HG02943 (cell line): Measurements from ENCODE around the gene CHCHD6.

Source experiments
- ATAC-seq: cut with Tn5 transposase; IDR thresholded peaks from one replicate; pipeline ENCODE4 v1.9.1; 2021; ENCODE audit warnings: mild to moderate bottlenecking, low read depth, moderate library complexity; ENCODE audit not compliant: unreplicated experiment

CHCHD6 gene, protein sequence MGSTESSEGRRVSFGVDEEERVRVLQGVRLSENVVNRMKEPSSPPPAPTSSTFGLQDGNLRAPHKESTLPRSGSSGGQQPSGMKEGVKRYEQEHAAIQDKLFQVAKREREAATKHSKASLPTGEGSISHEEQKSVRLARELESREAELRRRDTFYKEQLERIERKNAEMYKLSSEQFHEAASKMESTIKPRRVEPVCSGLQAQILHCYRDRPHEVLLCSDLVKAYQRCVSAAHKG

DNA sequence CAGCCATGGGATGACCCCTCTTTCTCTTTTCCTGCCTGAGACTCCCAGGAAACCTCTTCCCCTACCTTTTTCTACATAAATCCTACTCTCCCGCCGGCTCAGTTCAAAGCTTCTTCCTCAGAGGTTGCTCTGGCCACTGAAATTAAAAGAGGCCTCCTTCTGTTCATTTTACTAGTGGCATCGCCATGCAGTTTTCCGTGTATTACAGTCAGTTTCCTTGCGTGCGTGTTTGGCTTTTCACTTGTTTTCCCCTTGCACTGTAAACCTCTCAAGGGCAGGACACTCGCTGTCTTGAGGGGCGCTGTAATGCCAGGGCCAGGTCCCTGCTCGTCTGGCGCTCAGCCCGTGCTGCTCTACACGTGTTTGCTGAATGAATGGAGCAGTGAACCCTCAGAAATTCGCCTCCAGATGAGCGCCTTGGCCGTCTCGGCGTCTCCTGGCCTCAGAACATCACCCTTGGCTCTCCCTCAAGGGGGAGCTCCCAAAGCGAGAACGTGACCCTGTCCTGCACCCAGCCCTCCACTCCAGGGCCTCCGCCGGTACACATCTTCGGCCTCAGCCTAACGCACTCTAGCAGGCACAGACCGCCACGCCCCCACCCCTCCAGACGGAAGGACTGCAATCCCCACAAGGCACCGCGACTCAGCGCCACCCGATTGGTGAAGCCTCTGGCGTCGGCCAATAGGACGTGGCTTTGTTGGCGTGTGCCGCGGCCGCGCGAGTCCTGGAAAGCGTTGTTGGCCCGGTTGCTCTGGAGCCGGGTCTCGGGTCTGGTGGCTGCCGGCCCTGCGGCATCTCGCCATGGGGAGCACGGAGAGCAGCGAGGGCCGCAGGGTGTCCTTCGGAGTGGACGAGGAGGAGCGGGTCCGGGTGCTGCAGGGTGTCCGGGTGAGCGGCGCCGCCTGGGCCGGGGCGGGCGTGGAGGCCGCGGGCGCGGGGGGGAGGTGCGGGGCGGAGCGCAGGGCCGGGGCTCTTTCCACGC, at the start of gene CHCHD6:
TSS of gene CHCHD6 (plus strand) at position 729 of the 982 bp plus-strand sequence. CDS start at position 802, 73 bp downstream.
- peak; percentile 96 for ATAC-seq

DNA sequence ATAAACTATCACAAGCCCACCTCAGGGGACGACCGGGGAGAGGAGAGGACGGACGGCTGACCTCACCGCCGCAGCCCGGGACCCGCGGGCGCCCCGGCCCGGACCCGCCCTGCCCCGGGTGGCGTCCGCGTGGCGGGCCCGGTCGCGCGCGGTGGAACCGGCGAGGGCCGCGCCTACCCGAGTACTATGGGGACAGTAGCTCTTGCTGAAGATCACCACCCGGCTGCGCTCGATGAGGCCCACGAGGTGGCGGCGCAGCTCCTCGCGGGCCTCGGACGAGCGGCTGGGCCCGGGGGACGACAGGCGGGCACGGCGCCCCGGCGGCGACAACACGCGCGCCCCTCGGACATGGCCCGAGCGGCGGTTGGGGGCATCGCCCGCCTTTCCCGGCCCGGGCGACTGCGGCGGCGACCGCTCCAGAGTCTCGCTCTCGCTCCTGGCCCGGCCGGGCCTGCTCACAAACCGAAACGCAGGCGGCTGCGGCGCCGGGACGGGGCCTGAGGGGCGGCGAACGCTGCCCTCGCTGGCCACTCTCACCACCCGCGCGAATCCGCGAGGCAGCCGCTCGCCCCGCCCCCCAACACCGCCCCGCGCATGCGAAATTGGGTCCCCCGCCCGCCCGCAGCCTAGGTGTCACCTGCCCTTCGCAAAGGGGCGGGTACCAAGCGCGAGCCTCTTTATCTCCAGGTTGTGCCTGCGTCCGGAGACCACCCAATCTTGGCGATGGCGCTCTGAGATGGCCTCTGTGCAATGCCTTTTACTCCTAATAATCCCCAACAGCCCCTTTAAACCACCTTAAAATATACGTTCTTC, 49.3 kb upstream of the CHCHD6 start, which contains the start of gene TXNRD3:
TSS of gene TXNRD3 (minus strand) at position 554 of the 813 bp plus-strand sequence.
- ATAC-seq, result no peak

DNA sequence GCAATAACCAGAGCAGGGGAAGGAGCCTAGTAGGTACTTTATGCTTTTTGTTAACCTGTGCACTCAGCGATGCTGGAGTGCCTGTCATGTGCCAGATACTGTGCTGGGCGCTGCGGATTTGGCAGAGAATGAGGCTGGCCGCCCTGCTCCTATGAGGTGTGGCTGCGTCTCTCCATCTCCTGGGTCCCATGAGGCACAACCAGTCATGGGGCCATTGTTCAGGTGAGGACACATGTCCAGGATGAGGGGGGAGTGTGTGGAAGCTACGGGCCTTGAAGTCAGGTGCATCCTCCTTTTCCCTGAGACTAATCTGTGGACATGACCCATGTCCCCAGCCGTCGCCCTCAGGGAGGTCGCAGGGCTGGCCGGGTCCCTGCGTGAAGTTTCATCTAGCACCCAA, 48.2 kb upstream of the CHCHD6 start:
- no peak for ATAC-seq

DNA sequence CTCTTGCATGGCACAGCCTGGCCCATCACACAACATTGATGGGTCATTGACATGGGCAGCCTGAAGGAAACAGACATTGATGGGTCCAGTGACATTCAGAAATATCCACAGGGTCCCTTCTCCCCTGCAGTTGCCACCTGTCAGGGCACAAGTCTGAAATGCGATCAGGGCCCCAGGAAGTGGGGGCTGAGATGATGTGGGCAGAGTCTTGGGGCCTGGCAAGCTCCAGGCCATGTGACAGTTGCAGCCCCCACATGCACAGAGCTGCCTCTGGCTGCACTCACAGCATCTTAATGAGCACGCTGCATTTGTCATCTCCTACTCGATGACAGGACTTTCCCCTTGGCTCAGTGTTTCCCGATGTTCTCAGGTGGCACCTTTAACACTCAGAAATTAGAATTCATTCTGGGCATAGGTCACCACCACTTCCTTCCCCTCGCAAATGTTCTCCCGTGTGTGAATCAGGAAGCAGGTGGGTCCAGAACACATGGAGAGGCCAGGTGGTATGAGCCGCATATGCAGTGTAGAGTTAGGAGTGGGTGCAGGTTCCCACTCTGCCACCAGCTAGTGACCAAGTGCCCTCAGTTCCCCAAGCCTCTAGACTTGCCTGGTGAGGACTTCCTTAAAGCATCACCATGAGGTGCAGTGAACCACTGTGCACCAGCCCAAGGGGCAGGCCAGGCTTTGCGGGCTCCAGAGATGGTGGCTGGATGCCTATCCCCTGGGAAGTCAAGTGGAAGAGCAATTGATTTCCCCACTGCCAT, 47.5 kb upstream of the CHCHD6 start:
- ATAC-seq, result no peak

DNA sequence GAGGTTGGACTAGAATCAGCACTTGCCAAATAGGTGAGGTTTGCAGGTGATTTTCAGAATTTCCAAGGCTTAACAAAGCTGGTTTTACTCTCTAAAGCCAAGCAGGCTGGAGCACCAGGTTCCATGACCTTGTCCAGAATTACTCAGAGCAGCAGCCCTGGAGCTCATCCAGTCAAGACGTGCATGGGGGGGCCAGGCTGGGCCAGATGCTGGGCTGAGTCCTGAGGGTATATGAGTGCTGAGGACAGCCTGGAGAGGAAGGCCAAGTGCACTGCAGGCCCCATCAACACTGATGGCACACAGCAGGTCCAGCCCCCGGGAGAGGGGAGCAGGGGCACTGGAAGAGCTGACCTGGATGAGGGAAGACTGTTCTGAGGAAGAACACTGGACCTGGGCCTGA, 46.1 kb upstream of the CHCHD6 start:
- no peak for ATAC-seq

DNA sequence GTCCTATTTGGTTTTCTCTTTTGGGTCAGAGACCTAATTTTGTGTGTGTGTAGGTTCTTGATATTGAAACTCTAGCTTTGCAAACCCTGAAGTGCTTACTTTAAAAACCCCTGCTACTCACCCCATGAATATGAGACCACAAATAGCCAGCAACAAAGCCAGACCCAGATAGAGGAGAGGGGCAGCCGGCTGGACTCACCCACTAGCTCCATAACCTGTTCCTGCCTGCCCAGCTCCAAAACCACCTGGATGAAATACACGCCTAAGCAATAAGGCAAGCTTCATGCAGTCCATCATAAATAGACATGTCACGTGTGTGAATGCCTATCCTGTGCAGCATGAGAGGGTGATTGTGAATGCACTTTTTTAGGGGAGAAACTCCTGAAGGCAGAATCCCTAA, 45.5 kb upstream of the CHCHD6 start:
- no peak for ATAC-seq

DNA sequence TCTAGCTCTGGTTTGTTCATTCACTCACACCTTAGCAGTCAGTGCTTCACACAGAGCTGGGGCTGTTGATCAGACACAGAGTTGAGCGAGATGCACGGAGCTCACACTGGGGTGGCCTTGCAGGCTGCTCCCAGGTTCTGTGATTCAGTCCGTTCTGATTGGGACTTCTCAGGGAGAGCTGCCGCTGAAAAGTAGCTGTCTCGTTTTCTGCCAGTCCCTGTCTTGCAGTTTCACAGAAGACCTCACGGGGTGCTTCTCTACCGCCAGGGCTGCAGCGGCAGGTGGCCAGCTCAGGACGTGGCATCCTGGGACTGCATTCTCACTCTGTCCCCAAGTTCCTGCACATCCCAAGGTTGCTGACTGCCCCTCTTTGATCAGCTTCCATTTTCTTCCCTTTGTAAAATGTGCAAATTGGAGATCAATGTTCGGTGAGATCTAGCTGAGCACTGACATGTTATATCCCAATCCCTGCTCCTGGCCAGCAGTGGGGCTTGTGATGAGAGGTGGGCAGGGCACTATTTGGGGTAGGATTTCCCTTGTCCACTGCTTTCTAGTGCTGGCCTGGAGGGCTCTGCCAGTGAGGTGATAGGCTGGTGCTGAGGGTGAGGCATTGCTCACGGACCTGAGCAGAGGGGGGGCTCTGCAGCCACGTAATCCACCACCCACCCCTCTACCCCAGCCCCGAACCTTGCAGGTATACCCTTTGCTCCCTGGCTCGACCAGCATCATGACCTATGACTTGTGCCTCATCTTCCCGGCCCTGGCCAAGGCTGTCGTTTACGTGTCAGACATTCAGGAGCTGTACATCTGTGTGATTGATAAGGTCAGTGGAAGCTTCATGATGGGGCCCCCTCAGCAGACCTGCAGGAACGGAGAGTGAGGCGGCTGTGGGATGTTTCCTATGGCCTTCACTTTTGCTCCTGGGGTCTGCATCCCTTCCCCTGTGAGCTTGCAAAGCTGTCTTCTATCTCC, 43.8 kb upstream of the CHCHD6 start:
- no peak for ATAC-seq

DNA sequence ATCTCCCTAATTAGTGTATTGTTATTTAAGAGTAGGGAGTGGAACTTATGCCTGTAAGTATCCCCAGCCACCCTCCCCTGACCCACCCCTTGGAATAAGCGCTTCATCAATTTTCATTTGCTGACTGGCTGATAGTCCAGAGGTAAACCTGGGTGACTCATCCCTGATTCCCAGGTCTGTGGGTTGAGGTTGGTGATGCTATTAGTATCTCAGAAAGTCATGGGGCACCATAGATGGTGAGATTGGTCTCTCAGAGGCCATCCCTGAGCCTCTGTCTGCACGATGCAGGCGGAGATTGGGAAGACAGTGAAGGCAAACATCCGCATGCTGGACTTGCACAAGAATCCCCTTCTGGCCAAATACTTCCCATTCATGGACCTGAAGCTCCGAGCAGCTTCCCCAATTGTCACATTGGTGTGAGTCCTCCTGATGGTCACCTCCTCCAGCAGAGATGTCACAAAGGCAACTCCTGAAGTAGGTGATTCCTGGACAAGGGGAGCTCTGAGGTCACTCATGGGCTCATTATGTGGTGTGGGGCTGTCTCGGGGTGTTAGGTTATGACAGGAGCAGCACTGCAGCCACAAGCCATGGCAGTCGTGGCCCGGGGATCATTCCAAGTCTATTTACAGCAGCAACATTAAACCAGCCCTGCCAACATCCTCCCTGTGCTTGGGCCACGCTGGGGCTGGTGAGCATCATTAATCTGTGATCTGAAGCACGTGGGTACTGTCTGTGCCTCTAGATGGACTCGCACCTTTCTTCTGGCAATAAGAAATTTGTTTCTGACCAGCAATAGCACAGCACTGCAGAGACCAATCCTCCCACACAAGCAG, 42.3 kb upstream of the CHCHD6 start:
- no peak for ATAC-seq

DNA sequence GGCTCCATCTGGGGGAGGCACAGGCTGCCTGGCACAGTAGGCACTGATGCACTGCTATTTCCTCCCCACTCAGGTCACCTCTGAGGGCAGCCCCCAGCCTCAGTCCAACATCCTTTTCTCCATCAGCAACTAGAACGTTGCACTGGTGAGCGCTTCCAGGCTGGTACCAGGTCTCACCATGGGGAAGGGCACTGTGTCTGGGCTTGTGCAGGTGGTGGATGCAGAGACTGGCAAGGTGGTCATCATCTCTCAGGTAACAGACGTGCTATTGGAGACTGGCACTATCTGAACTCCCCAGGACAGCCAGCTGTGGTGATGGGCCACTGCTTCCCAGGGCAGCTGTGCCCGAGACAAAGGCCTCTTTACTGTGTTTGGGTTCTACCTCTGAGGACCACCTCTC, 40.8 kb upstream of the CHCHD6 start:
- no peak for ATAC-seq

DNA sequence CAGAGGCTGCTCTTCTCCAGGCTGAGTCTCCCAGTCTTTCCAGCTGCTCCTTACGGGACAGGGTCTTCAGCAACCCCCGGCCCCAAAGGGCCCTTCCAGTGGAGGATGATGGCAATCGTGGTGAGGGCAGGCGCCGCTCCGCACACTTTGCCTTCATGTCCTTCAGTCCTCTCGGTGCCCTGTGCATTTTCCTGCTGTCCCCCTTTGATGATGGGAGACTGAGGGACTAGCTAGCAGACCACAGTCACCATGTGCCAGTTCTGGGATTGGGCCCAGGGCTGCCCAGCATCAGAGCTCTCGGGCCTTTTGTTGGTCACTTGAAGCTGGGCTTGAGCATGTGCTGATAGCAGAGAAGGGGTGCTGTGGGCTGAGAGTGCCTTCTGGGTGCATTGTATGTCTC, 40.3 kb upstream of the CHCHD6 start:
- no peak for ATAC-seq

DNA sequence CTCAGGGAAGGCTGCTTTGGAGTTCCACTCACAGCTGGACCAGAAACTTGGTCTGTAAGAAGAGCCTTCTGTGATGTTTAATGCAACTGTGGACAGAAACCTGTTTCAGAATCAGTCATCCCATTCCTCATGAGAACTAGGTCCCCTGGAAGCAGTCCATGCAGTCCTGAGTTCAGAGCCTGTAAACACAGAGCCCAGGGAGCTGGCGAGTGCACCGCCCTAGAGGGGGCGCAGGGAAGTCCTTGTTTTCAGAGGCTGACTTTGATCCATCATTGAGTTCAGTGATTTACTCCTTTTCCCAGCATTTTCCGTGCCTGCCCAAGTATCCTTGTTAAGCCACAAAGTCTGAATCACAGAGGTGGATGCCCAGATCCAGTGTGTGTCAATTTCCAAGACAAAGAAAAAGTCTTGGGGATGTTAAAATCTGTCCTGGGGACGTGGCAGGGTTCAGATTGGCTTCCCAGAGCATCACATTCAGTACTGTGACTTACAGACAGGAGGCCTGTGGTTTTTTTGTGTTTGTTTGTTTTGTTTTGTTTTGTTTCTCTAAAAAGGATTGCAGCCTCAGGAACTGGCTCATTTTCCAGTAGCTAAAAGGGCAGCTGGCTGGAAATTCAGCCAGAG, 39.3 kb upstream of the CHCHD6 start:
- no peak for ATAC-seq

DNA sequence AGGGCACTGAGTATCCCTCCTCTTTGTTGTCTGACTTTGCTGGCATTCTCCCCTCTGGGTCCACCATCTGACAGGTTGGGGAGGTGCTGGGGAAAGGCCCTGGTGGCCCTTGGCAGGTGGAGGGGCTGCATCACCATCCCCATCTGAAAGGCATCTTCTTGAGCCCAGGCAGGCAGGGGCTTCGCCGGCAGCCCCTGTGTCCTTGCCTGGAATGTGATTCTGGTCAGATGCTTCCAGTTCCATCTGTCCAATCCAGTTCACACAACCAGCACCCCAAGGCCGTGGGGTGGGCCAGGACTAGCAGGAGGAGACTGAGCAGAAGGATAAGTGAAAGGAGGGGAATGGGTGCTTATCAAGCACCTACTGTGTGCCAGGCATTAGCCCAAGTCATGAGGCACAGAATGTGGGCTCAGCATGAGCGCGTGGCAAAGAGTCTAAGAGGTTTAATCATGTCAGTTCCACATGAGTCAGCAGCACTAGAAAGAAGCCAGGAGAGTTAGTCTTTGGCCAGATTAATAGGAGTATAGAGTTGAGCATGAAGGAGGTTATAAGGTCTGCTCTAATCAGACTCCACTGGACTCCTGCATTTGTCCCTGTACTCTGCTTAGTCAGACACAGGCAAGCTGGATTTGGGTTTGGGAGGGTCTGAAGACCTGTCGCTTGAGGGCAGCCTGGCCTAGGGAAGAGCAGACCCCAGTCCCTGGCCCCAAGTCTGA, 38.7 kb upstream of the CHCHD6 start:
- no peak for ATAC-seq

DNA sequence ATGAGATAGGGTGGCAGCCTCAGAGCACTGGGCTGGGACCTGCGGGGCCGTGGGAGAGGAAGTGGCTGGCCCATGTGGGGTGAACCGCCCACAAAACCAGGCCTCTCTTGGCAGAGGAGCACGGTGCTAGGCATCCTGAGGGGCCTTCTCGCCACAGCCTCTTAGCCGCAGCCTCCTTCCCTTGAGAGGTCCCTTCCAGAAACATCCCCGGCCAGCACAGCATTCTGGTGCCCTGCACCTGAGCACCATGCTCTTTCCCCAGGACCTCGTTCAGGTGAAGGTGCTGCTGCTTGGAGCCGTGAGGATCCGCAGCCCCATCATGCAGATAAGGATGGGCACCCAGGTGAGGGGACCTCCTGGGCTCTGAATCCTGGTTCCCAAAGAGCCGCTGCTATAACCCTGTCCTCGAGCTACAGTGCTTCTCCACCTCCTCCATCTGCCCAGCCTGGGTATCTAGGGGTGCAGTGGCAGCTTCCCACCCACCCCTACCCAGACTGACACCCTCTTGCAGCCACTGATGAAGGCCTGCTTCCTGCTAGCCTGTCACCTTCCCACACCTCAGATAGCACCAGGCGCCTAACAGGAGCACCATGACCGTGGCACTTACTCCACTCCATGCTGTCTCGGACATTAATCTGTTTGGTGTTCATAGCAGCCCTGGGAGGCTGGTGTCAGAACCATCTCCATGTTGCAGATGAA, 37.9 kb upstream of the CHCHD6 start:
- no peak for ATAC-seq

DNA sequence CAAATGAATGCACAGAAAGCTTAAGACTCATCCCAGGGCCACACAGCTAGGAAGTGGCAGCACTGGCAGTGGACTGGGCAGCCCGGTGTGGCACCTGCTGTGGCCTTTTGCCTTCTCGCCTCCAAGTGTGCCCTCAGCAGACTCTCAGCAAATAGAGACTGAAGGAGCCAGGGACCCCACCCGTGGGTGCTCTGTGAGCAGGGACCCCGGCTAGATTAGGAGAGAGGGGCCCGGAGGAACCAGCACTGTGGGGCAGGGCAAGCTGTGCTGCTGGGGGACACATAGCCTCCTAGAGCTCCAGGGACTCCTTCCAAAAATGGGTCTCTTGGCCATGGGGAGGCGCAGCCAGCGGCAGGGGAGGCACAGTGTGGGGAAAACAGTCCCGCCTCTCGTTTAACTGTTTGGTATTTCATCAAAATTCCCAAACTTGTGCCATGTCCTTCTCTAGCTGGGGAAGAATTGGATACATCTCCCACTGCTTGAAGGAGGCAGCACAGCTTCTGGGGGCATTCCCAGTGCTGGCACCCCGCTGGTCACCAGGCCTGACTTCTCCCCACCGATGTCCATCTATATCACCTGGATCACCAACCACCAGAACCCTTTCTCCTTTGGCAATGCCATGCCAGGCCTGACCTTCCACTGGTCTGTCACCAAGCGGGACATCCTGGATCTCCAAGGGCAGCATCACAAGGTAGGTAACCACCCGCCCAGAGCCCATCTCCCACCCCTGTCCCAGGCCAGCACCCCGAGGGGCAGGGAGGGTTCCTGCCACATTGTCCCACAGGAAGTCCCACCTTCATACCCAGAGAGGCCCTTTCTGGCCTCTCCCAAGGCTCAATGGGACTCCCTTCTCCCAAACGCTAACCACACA, 37.1 kb upstream of the CHCHD6 start:
- ATAC-seq, result no peak

DNA sequence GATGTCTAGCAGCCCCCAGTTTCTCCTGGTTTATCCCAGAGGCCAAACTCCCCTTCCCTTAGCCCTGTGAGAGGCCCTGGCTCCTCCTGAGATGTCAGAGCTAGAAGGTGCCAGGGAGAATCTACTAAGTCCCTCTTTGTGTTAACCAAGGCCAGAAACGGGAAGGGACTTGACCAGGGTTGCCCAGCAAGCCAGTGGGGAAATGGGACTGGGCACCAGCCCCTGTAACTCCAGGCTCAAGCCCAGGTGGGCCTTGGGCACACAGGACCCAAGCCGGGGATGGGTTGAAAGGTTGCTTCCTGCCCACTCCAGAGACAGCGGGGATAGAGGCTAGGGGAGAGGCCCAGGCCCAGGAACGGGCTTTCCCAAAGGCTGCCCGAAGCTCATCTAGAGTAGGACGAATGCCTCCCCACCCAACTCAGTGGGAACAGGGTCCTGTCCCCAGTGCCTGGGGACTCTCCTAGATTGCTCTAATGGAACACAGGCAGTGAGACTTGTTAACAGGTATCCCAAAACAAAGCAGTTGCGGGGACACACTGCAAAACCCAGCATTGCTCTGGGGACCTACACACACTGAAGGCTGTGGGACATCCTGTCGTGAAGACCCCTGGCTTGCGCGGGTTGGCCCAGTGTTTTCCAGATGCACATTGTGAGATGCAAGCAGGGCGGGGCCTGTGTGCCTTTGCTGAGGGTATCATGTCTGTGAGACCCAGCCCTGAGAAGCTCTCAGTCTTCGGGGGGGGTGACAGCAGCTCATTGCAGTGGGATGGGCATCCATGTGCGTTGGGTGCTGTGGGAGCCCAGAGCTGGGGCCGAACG, 36.2 kb upstream of the CHCHD6 start:
- ATAC-seq, result no peak
